SHP77 (cell line): ENCODE results near the gene MFSD12.
A peak's percentile ranks its signal among the peaks of the same experiment; 100 is the strongest.
"Not testable (repeated sequence)": the region's sequence is repeated elsewhere in the genome, so short reads cannot be mapped to it uniquely, and the experiment has no call there.

Experiments used
- DNase-seq, 2 experiments: peaks; one replicate each; lab custom pipeline; 2025; lab: John Stamatoyannopoulos, UW

MFSD12 gene

GRCh38 chr19:3584036-3584802, 26.8 kb upstream of the MFSD12 start:
- DNase-seq: not testable (repeated sequence)

- DNase-seq: not testable (repeated sequence)
Observed at GRCh38 chr19:3581792-3582191, 24.4 kb upstream of the MFSD12 start.

GRCh38 chr19:3580156-3580934, 23.0 kb upstream of the MFSD12 start:
- no peak for DNase-seq

GRCh38 chr19:3578390-3578789, 21.0 kb upstream of the MFSD12 start:
- DNase-seq: no peak

GRCh38 chr19:3577723-3578344, 20.4 kb upstream of the MFSD12 start:
- DNase-seq: no peak

- DNase-seq: no peak
Observed at GRCh38 chr19:3576696-3577443, 19.5 kb upstream of the MFSD12 start.

- no peak for DNase-seq
Observed at GRCh38 chr19:3575949-3576673, 18.7 kb upstream of the MFSD12 start.

- DNase-seq: peak; percentile 24 to 38
Observed at GRCh38 chr19:3575260-3575741, 17.9 kb upstream of the MFSD12 start.

- DNase-seq: peak; percentile 93 to 95
Observed at GRCh38 chr19:3573858-3574637, 16.7 kb upstream of the MFSD12 start.

- no peak for DNase-seq
Observed at GRCh38 chr19:3573162-3573857, 15.9 kb upstream of the MFSD12 start.

- no peak for DNase-seq
Observed at GRCh38 chr19:3572855-3573161, 15.4 kb upstream of the MFSD12 start, which contains the start of gene HMG20B. HMG20B (plus strand) TSS chr19:3572944; CDS start chr19:3573310, 366 bp downstream.

GRCh38 chr19:3572132-3572854, 14.9 kb upstream of the MFSD12 start:
- DNase-seq: peak; percentile 98 to 99

GRCh38 chr19:3570606-3571011, 13.2 kb upstream of the MFSD12 start:
- no peak for DNase-seq

- not testable (repeated sequence) for DNase-seq
Observed at GRCh38 chr19:3570042-3570441, 12.7 kb upstream of the MFSD12 start.

- DNase-seq: no peak
Observed at GRCh38 chr19:3565139-3565538, 7.8 kb upstream of the MFSD12 start.

- DNase-seq: no peak
Observed at GRCh38 chr19:3563709-3564524, 6.5 kb upstream of the MFSD12 start.

- peak in 1 of 2 experiments; percentile 35 for DNase-seq
Observed at GRCh38 chr19:3556978-3557460, 367 bp downstream of the MFSD12 start.

GRCh38 chr19:3556423-3556977, 886 bp downstream of the MFSD12 start:
- no peak for DNase-seq
